Progenitor cell of endocrine pancreas (in vitro differentiated cells): ENCODE results near the gene PROM1. TPM values are rescaled to one million over a fixed set of nuclear protein-coding genes. Genes with fewer than 3 reads are reported as not detected.

Source experiments
- DNase-seq: peaks from one replicate; pipeline ENCODE4 v3.0.0; 2021; ENCODE audit warnings: low spot score; ENCODE audit not compliant: unreplicated experiment
- H3K27ac Mint-ChIP-seq: 2 replicates; pipeline ENCODE4 v1.8.0; 2021; ENCODE audit warnings: mild to moderate bottlenecking, moderate library complexity, mixed read lengths
- H3K27me3 Mint-ChIP-seq: 2 replicates; pipeline ENCODE4 v1.8.0; 2021; ENCODE audit warnings: mixed read lengths
- H3K36me3 Mint-ChIP-seq: 2 replicates; pipeline ENCODE4 v1.8.0; 2022; ENCODE audit warnings: mixed read lengths; ENCODE audit not compliant: insufficient read depth
- H3K4me1 Mint-ChIP-seq: 2 replicates; pipeline ENCODE4 v1.8.0; 2021; ENCODE audit warnings: low read depth, mixed read lengths
- H3K4me3 Mint-ChIP-seq: 2 replicates; pipeline ENCODE4 v1.8.0; 2021; ENCODE audit warnings: low read depth, mild to moderate bottlenecking, moderate library complexity, mixed read lengths
- H3K9me3 Mint-ChIP-seq: 2 replicates; pipeline ENCODE4 v1.8.0; 2021; ENCODE audit warnings: low read depth, mixed read lengths
- total RNA-seq: library from RNA; stranded (reverse); gene quantifications from 2 replicates; pipeline ENCODE4 v1.2.1, GENCODE V29; 2021
- TF ChIP-seq, protein P1 (sequence below): fragments of 200-600 bp; sonication (generic); IDR thresholded peaks from one replicate; pipeline ENCODE4 v1.5.0; 2021; ENCODE audit warnings: antibody characterized with exemption, mild to moderate bottlenecking; ENCODE audit not compliant: unreplicated experiment

Gene PROM1
- total RNA-seq, 1 donor from 2014 or later = 105 TPM

- no peak overlapping the region for H3K4me3 Mint-ChIP-seq
- no peaks in the 10 kb centered on the region for H3K27me3 Mint-ChIP-seq
- no peak overlapping the region for H3K27ac Mint-ChIP-seq
- H3K9me3 Mint-ChIP-seq = no peaks in the 10 kb centered on the region
- peaks cover 20% of the 10 kb centered on the region for H3K4me1 Mint-ChIP-seq
- TF ChIP-seq, protein P1, sequence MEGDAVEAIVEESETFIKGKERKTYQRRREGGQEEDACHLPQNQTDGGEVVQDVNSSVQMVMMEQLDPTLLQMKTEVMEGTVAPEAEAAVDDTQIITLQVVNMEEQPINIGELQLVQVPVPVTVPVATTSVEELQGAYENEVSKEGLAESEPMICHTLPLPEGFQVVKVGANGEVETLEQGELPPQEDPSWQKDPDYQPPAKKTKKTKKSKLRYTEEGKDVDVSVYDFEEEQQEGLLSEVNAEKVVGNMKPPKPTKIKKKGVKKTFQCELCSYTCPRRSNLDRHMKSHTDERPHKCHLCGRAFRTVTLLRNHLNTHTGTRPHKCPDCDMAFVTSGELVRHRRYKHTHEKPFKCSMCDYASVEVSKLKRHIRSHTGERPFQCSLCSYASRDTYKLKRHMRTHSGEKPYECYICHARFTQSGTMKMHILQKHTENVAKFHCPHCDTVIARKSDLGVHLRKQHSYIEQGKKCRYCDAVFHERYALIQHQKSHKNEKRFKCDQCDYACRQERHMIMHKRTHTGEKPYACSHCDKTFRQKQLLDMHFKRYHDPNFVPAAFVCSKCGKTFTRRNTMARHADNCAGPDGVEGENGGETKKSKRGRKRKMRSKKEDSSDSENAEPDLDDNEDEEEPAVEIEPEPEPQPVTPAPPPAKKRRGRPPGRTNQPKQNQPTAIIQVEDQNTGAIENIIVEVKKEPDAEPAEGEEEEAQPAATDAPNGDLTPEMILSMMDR = no peak
- no peaks in the 10 kb centered on the region for H3K36me3 Mint-ChIP-seq
- no peak for DNase-seq
Measured at GRCh38 chr4:16048619-16049419, 35.0 kb downstream of the PROM1 start.

GRCh38 chr4:16045687-16046086 is 38.1 kb downstream of the PROM1 start:
- Mint-ChIP-seq H3K27me3 (no peaks in the 10 kb centered on the region), H3K27ac (no peak overlapping the region), H3K4me1 (peaks cover 20% of the 10 kb centered on the region), H3K9me3 (no peaks in the 10 kb centered on the region), H3K36me3 (peaks cover 3% of the 10 kb centered on the region), H3K4me3 (no peak overlapping the region)
- TF ChIP-seq, protein P1 = no peak
- DNase-seq = no peak

DNA sequence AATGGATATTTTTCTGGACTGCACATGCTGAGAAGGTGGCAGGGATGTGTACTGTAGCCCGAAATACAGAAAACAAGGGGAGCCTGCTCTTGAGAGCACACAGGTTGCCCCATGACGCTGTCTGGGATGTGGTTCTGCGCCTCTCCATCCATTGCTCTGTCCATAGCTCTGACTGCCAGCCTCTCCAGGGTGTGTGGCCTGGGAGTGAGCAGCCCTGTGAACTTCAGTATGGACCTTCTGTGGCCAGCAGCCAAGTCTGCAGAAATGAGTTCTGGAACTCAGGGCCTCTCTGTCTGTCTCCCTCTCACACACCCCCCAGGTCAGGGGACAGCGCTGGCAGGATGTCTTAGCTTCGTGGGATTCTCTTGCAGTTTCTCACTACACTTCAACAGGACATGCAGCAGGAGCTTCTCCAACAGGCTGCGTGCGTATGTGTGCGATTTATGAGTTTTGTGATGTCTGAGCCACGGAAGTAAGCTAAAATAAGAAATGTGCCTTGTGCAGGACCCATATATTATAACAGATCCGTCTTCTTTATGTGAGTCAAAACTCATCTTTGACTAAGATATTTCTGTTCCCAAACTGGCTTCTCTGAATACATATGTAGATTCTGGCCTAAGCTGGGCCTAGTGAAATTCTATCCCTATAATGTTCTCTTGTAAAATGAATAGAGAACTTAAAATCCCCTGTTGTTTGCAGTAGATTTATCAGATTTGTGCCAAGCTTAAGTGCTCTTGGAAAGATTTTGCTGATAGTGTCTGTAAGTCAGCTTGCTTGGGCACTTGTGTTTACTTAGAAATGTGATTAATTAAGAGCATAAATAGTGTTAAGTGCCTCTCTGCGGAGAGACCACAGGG is 40.0 kb downstream of the PROM1 start:
- H3K4me1 Mint-ChIP-seq = peaks cover 20% of the 10 kb centered on the region
- H3K27ac Mint-ChIP-seq = no peak overlapping the region
- TF ChIP-seq, protein P1 = no peak
- no peaks in the 10 kb centered on the region for H3K27me3 Mint-ChIP-seq
- no peaks in the 10 kb centered on the region for H3K9me3 Mint-ChIP-seq
- H3K36me3 Mint-ChIP-seq = peaks cover 8% of the 10 kb centered on the region
- DNase-seq = no peak
- no peak overlapping the region for H3K4me3 Mint-ChIP-seq

GRCh38 chr4:16039139-16039538 is 44.7 kb downstream of the PROM1 start:
- no peak for DNase-seq
- no peak overlapping the region for H3K27ac Mint-ChIP-seq
- no peak overlapping the region for H3K4me3 Mint-ChIP-seq
- H3K36me3 Mint-ChIP-seq = peaks cover 16% of the 10 kb centered on the region
- no peaks in the 10 kb centered on the region for H3K27me3 Mint-ChIP-seq
- TF ChIP-seq, protein P1 = no peak
- peaks cover 25% of the 10 kb centered on the region for H3K4me1 Mint-ChIP-seq
- H3K9me3 Mint-ChIP-seq = no peaks in the 10 kb centered on the region

DNA sequence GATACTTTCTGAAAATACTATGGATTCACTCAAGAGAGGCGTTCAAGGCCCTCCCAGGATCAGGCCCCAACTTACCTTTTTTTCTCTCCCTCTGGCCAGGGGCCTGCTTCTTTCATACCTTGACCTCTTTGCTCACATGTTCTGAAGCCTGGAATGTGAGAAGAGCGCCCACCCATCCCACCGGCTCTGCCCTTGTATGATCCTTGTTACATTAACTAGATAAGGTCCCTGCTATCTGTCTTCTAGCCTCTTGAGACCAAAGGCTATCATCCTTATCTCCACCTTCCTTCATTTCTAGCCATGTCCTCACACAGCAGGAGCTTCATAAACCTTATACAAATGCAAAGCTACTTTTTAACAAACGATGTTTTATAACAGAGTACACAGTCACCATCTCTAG is 45.9 kb downstream of the PROM1 start:
- Mint-ChIP-seq H3K36me3 (peaks cover 16% of the 10 kb centered on the region), H3K27ac (peak overlapping the region; percentile 51), H3K27me3 (no peaks in the 10 kb centered on the region), H3K4me1 (peaks cover 24% of the 10 kb centered on the region), H3K9me3 (no peaks in the 10 kb centered on the region), H3K4me3 (no peak overlapping the region)
- no peak for DNase-seq
- TF ChIP-seq, protein P1 = no peak
